Activated CD4-positive, alpha-beta T cell treated with anti-CD3 and anti-CD28 coated beads for 48 hours (primary cell): ENCODE results near the gene MT1HL1.

Experiments
- DNase-seq: peaks from one replicate; pipeline ENCODE4 v3.0.0-alpha.2; 2020

The MT1HL1 gene

DNA sequence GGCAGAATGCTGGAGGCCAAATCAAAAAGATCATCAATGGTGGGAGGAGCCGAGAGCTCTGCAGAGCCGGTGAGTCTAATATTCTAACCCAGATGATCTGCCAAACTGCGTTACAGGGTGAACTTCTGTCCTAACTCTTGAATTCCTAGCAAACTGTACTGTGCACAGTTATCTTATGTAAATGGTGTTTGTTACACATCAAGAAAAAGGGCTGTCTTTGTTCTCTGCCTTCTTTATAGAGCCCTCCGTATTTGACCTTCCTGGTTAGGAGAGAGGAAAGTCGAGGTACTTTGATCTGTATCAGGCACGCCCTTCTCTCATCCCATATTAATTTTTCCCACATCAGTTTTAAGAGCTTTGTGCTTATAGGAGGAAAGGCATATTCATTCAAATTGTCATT lies 37.6 kb downstream of the MT1HL1 start:
- DNase-seq = no peak

DNA sequence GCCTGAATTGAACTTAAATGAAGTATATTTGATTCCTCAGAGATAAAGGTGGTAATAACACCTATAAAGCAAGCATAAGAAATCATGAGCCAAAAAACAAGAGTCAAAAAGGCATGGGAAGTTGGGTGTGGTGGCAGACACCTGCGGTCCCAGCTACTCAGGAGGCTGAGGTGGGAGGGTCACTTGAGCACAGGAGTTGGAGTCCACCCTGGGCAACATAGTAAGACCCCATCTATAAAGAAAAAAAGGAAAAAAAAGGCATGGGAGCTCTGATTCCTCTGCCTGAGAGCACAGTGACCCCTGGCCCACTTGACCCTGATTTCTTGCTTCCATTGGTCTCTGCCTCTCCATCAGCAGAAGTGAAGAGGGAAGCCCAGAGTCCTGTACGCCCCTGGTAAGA lies 40.3 kb downstream of the MT1HL1 start:
- DNase-seq = no peak

DNA sequence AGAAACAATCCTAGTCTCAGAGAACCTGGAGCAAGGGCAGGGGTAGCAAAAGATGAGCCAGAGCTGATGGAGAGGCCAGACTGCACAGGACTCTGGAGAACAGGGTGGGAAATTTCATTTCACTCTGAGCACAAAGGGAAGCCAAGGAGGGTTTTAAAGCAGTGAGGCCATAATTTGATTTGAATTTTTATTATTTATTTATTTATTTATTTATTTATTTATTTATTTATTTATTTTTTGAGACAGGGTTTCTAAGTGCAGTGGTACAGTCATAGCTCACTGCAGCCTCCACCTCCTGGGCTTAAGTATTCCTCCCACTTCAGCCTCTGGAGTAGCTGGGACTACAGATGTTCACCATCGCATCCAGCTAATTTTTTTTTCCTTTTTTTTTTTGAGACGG lies 45.1 kb downstream of the MT1HL1 start:
- DNase-seq = no peak

DNA sequence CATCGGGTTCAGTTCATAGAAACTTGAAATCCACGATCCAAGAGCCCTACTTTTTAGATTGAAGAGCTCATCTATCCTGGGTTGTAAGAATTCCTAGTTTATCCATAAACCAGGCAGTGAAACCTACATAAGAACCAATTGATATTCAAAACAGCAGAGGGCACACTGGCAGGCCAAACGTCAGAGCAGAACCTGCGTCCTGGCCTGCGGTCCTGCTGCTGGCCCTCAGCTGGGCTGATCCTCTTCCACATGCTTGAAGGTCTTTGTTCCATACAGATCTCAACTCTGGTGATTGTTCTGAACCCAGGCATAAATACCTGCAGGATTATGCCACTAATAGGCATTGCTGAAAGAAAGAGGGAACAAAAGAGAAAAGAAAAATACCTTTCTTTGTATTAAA lies 47.0 kb downstream of the MT1HL1 start:
- no peak for DNase-seq
